Progenitor cell of endocrine pancreas (in vitro differentiated cells): Measurements from ENCODE around the gene CYP24A1. TPM values are rescaled to one million over a fixed set of nuclear protein-coding genes. Genes with fewer than 3 reads are reported as not detected.

Experiments used
- DNase-seq: peaks from one replicate; pipeline ENCODE4 v3.0.0; 2021; ENCODE audit warnings: low spot score; ENCODE audit not compliant: unreplicated experiment
- H3K27ac Mint-ChIP-seq: 2 replicates; pipeline ENCODE4 v1.8.0; 2021; ENCODE audit warnings: mild to moderate bottlenecking, moderate library complexity, mixed read lengths
- H3K27me3 Mint-ChIP-seq: 2 replicates; pipeline ENCODE4 v1.8.0; 2021; ENCODE audit warnings: mixed read lengths
- H3K36me3 Mint-ChIP-seq: 2 replicates; pipeline ENCODE4 v1.8.0; 2022; ENCODE audit warnings: mixed read lengths; ENCODE audit not compliant: insufficient read depth
- H3K4me1 Mint-ChIP-seq: 2 replicates; pipeline ENCODE4 v1.8.0; 2021; ENCODE audit warnings: low read depth, mixed read lengths
- H3K4me3 Mint-ChIP-seq: 2 replicates; pipeline ENCODE4 v1.8.0; 2021; ENCODE audit warnings: low read depth, mild to moderate bottlenecking, moderate library complexity, mixed read lengths
- H3K9me3 Mint-ChIP-seq: 2 replicates; pipeline ENCODE4 v1.8.0; 2021; ENCODE audit warnings: low read depth, mixed read lengths
- CTCF ChIP-seq: fragments of 200-600 bp; sonication (generic); IDR thresholded peaks from one replicate; pipeline ENCODE4 v1.5.0; 2021; ENCODE audit warnings: antibody characterized with exemption, mild to moderate bottlenecking; ENCODE audit not compliant: unreplicated experiment
- total RNA-seq: library from RNA; stranded (reverse); gene quantifications from 2 replicates; pipeline ENCODE4 v1.2.1, GENCODE V29; 2021

CYP24A1 gene
- total RNA-seq, 1 donor from 2014 or later: not detected

- H3K4me1 Mint-ChIP-seq: peaks cover 12% of the 10 kb centered on the region
- H3K27me3 Mint-ChIP-seq: peaks cover 57% of the 10 kb centered on the region
- H3K9me3 Mint-ChIP-seq: no peaks in the 10 kb centered on the region
- no peak for DNase-seq
- no peak overlapping the region for H3K27ac Mint-ChIP-seq
- H3K36me3 Mint-ChIP-seq: no peaks in the 10 kb centered on the region
- H3K4me3 Mint-ChIP-seq: no peak overlapping the region
- TF ChIP-seq CTCF: no peak
Observed at GRCh38 chr20:54178256-54178655, 4.5 kb upstream of the CYP24A1 start.

GRCh38 chr20:54177378-54177777 is 3.6 kb upstream of the CYP24A1 start:
- Mint-ChIP-seq H3K27me3 (peaks cover 57% of the 10 kb centered on the region), H3K9me3 (no peaks in the 10 kb centered on the region), H3K4me1 (peaks cover 19% of the 10 kb centered on the region), H3K36me3 (no peaks in the 10 kb centered on the region), H3K4me3 (no peak overlapping the region), H3K27ac (no peak overlapping the region)
- TF ChIP-seq CTCF: no peak
- DNase-seq: no peak

- no peaks in the 10 kb centered on the region for H3K36me3 Mint-ChIP-seq
- H3K9me3 Mint-ChIP-seq: no peaks in the 10 kb centered on the region
- no peak for TF ChIP-seq CTCF
- no peak for DNase-seq
- peaks cover 19% of the 10 kb centered on the region for H3K4me1 Mint-ChIP-seq
- H3K27me3 Mint-ChIP-seq: peaks cover 64% of the 10 kb centered on the region
- H3K27ac Mint-ChIP-seq: no peak overlapping the region
- H3K4me3 Mint-ChIP-seq: no peak overlapping the region
Observed at GRCh38 chr20:54176610-54177009, 2.8 kb upstream of the CYP24A1 start.

- Mint-ChIP-seq H3K27ac (no peak overlapping the region), H3K4me3 (peak overlapping the region; percentile 29), H3K4me1 (peaks cover 19% of the 10 kb centered on the region), H3K36me3 (no peaks in the 10 kb centered on the region), H3K27me3 (peaks cover 72% of the 10 kb centered on the region), H3K9me3 (no peaks in the 10 kb centered on the region)
- DNase-seq: no peak
- TF ChIP-seq CTCF: no peak
Observed at GRCh38 chr20:54174457-54175175, 830 bp upstream of the CYP24A1 start.

GRCh38 chr20:54172856-54173652 is 732 bp downstream of the CYP24A1 start:
- Mint-ChIP-seq H3K27me3 (peaks cover 83% of the 10 kb centered on the region), H3K9me3 (no peaks in the 10 kb centered on the region), H3K27ac (no peak overlapping the region), H3K36me3 (no peaks in the 10 kb centered on the region), H3K4me1 (peaks cover 19% of the 10 kb centered on the region), H3K4me3 (peak overlapping the region; percentile 52)
- TF ChIP-seq CTCF: no peak
- DNase-seq: no peak
